Measurements from ENCODE around the gene METTL25B. TPM values are rescaled to one million over a fixed set of nuclear protein-coding genes. Genes with fewer than 3 reads are reported as not detected.

The METTL25B gene
- total and polyA plus RNA-seq, 2 of the 13 experiments (the other 11 are each of a cell fraction or from before 2014, with no cell fraction given), result 11.9 to 24.0 TPM

- TF ChIP-seq FOXM1 (CRISPR knock-in tag; IDR thresholded peaks at IDR 0.05) (no peak), EEA1 (CRISPR knock-in tag; IDR thresholded peaks at IDR 0.05; ENCODE audit: borderline replicate concordance) (no peak), ZNF34 (CRISPR knock-in tag; IDR thresholded peaks at IDR 0.05; ENCODE audit: borderline replicate concordance) (no peak), HIC2 (CRISPR knock-in tag; IDR thresholded peaks at IDR 0.05; ENCODE audit: low read depth) (no peak)
Measured at GRCh38 chr1:156768610-156769295, 40.5 kb downstream of the METTL25B start (continued).

DNA sequence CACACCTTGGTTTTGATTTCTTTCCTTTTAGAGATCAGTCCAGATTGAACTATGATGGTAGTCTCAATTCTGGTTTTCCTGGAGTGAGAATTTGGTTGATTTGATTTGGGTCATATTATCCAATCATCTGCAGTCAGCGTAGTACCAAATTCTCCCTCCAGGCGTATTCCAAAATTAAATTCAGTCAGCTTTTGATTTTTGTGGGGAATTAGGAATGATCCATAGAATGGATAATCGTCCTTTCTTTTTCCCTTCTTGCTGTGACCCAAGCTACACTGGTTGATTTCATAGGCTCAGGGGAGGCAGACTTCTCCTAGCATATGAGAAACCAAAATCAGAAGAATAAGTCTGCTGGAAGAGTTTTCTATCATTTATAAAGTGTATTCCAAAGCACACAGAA, 44.0 kb downstream of the METTL25B start:
- intact Hi-C loops (cut with micrococcal nuclease; ENCODE audit: unreplicated experiment), result no loop called here
- no peak overlapping the region for H3K27ac ChIP-seq (ENCODE audit: extremely low read length, insufficient read depth, low read length)
- ATAC-seq, result no peak
- no peak for TF ChIP-seq ZNF678 (CRISPR knock-in tag; IDR thresholded peaks at IDR 0.05)
- no peak for TF ChIP-seq MLXIP (CRISPR knock-in tag; IDR thresholded peaks at IDR 0.05; ENCODE audit: borderline replicate concordance)
- TF ChIP-seq ZNF354B (CRISPR knock-in tag; IDR thresholded peaks at IDR 0.05), result no peak
- TF ChIP-seq ONECUT2 (CRISPR knock-in tag; IDR thresholded peaks at IDR 0.05), result no peak
- TF ChIP-seq, protein P1, sequence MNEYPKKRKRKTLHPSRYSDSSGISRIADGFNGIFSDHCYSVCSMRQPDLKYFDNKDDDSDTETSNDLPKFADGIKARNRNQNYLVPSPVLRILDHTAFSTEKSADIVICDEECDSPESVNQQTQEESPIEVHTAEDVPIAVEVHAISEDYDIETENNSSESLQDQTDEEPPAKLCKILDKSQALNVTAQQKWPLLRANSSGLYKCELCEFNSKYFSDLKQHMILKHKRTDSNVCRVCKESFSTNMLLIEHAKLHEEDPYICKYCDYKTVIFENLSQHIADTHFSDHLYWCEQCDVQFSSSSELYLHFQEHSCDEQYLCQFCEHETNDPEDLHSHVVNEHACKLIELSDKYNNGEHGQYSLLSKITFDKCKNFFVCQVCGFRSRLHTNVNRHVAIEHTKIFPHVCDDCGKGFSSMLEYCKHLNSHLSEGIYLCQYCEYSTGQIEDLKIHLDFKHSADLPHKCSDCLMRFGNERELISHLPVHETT (CRISPR knock-in tag; conservative IDR thresholded peaks at IDR 0.05), result no peak
- no peak for TF ChIP-seq MIER2 (CRISPR knock-in tag; IDR thresholded peaks at IDR 0.05)
- no peak for TF ChIP-seq PAWR (CRISPR knock-in tag; IDR thresholded peaks at IDR 0.05; ENCODE audit: borderline replicate concordance)
- TF ChIP-seq, protein P2, sequence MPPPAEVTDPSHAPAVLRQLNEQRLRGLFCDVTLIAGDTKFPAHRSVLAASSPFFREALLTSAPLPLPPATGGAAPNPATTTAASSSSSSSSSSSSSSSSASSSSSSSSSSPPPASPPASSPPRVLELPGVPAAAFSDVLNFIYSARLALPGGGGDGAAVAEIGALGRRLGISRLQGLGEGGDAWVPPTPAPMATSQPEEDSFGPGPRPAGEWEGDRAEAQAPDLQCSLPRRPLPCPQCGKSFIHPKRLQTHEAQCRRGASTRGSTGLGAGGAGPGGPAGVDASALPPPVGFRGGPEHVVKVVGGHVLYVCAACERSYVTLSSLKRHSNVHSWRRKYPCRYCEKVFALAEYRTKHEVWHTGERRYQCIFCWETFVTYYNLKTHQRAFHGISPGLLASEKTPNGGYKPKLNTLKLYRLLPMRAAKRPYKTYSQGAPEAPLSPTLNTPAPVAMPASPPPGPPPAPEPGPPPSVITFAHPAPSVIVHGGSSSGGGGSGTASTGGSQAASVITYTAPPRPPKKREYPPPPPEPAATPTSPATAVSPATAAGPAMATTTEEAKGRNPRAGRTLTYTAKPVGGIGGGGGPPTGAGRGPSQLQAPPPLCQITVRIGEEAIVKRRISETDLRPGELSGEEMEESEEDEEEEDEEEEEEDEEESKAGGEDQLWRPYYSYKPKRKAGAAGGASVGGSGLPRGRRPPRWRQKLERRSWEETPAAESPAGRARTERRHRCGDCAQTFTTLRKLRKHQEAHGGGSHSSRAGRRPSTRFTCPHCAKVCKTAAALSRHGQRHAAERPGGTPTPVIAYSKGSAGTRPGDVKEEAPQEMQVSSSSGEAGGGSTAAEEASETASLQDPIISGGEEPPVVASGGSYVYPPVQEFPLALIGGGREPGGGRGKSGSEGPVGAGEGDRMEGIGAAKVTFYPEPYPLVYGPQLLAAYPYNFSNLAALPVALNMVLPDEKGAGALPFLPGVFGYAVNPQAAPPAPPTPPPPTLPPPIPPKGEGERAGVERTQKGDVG (CRISPR knock-in tag; IDR thresholded peaks at IDR 0.05; ENCODE audit: borderline replicate concordance), result no peak
- no peak for TF ChIP-seq ZKSCAN1 (IDR thresholded peaks at IDR 0.05; ENCODE audit: low read length)

More for the DNA sequence above, 44.0 kb downstream of the METTL25B start:
- Histone ChIP-seq H3K4me1 (ENCODE audit: insufficient read depth, low read length) (peaks cover 50% of the 10 kb centered on the region), H3K36me3 (replicated peaks in 1 of 2; ENCODE audit: control insufficient read depth in 1 of 2, insufficient read depth in 2 of 2, low read length in 2 of 2) (peaks cover 7 to 33% of the 10 kb centered on the region in 2 experiments; a peak in 4 of 5 replicates), H2AFZ (ENCODE audit: low read length) (no peak overlapping the region), H3K4me2 (ENCODE audit: low read depth, low read length) (no peak overlapping the region; the same call in 1 of the 2 replicates), H3K9me3 (ENCODE audit: low read length) (no peaks in the 10 kb centered on the region), H3K4me3 (replicated peaks in 1 of 3; ENCODE audit: insufficient read depth in 1 of 3, low read depth in 2 of 3, low read length in 3 of 3) (no peak overlapping the region), H3K27me3 (ENCODE audit: control insufficient read depth in 1 of 2, insufficient read depth in 2 of 2, low read length in 2 of 2) (no peaks in the 10 kb centered on the region; a peak in 1 of 5 replicates), H3K9ac (ENCODE audit: insufficient read depth, low read depth, low read length) (no peak overlapping the region), H3K79me2 (ENCODE audit: insufficient read depth, low read length) (peaks cover 84% of the 10 kb centered on the region), H4K20me1 (ENCODE audit: insufficient read depth, low read length) (peaks cover 5% of the 10 kb centered on the region; the same call in 1 of the 2 replicates)
- 92% methylated on average over 3 of the region's 3 CpGs for WGBS (ENCODE audit: low lambda C conversion rate)
- POLR2A ChIA-PET, result interaction anchor here (2.9 kb wide), 1 partner anchor 32 kb away, joined by 12 read pairs; the partner anchor contains the start of gene MRPL24
- no peak for DNase-seq (ENCODE audit: low spot score)
- no peak for FAIRE-seq
- in situ Hi-C loops (cut with HindIII; ENCODE audit: extremely low pct_ligation_motif_present, low pct_unique_long_range_greater_than_20kb), result no loop called here
- CTCF ChIA-PET (ENCODE audit: low intra/inter-chr PET ratio, low total read pairs), result no interaction called here
- BruUV-seq (replicated peaks), result no TSS peak

Measured in HepG2 (cell line).